Esophagus (tissue), 2 donors: ENCODE results near the gene DEFB132. TPM values are rescaled to one million over a fixed set of nuclear protein-coding genes. Genes with fewer than 3 reads are reported as not detected.
A peak's percentile ranks its signal among the peaks of the same experiment; 100 is the strongest.

Source experiments
- H3K27ac ChIP-seq, 2 donors: one replicate each; pipeline ENCODE4 v1.5.1; 2013; ENCODE audit warnings: low read depth in 2 of 2, mild to moderate bottlenecking in 2 of 2, inconsistent platforms in 1 of 2, low read length in 1 of 2, moderate library complexity in 1 of 2
- H3K27me3 ChIP-seq, 2 donors: one replicate each; pipeline ENCODE4 v1.6.1; 2013; ENCODE audit warnings: low read length in 2 of 2, control low read depth in 1 of 2, mild to moderate bottlenecking in 1 of 2; ENCODE audit not compliant: insufficient read depth in 2 of 2, control insufficient read depth in 1 of 2
- H3K36me3 ChIP-seq, 2 donors: one replicate each; pipeline ENCODE4 v1.6.1; 2013; ENCODE audit warnings: low read length in 1 of 2; ENCODE audit not compliant: control insufficient read depth in 2 of 2, insufficient read depth in 2 of 2
- H3K4me1 ChIP-seq, 2 donors: one replicate each; pipeline ENCODE4 v1.6.1; 2013; ENCODE audit warnings: low read length in 1 of 2; ENCODE audit not compliant: control insufficient read depth in 2 of 2, insufficient read depth in 2 of 2
- H3K4me3 ChIP-seq, 2 donors: one replicate each; pipeline ENCODE4 v1.5.1; 2013; ENCODE audit warnings: low read length in 2 of 2, mild to moderate bottlenecking in 2 of 2, low read depth in 1 of 2, moderate library complexity in 1 of 2
- H3K9me3 ChIP-seq, 2 donors: one replicate each; pipeline ENCODE4 v1.6.1; 2013; ENCODE audit warnings: mild to moderate bottlenecking in 2 of 2, low read depth in 1 of 2, low read length in 1 of 2, moderate library complexity in 1 of 2; ENCODE audit not compliant: control insufficient read depth in 2 of 2, insufficient read depth in 1 of 2
- WGBS, 2 donors: extraction: QIAGEN DNeasy Blood & Tissue Kit; methylation state at CpG; one replicate each; pipeline ENCODE4 v1.1.7; 2013; 5-methylcytosine and 5-hydroxymethylcytosine counted together
- polyA plus RNA-seq, 2 donors: library from polyadenylated mRNA; stranded (reverse); fragments of 200-250 nt; gene quantifications; one replicate each; pipeline ENCODE4 v1.2.3, GENCODE V29; 2013
- donor health status: healthy with polysubstance abuse.
- donor health status: Bipolar disorder and iron deficiency.

DEFB132 gene
- polyA plus RNA-seq, 2 donors, result not detected

DNA sequence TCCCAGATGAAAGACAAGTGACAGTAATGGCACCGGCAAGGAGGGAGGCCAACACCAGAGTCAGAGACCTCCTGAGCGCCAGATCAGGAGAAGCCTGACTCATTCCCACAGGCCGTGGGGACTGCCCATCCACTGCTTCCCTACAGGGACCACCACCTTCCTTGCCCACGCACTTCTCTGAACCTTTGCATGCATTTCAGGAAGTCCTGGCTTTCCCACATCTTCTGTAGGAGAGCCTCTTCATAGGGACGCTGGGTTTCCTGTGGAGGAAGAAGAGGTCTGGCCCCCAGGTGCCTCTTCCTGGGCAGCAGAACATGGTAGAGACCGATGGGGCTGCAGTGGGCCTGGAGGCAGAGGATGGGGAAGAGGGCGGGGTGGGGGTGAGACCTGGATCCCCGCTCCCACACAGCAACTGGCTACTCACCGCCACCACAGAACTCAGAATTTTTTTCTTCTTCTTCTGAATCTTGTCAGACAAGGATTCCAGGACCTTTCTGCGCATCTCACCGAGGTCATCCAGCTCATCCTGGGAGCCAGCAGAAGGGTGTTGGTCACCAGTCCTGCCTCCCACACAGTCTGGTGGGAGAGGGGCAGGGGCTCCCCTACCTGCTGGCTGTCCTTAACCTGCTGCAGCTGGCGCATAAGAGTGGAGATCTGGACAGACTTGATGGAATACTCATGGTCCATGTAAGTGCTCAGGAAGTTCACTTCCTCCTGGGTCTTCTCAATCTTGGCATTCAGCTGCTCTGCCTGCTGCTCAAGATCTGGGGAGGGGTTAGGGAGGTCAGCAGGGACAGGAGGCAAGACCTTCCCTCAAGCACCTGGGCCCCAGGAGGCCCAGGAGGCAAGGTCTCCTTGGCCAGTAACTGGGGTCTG, 19.3 kb downstream of the DEFB132 start:
- 94% methylated on average over 12 of the region's 12 CpGs for WGBS, 2 donors
- H3K9me3 ChIP-seq, result no peaks in the 10 kb centered on the region
- H3K4me1 ChIP-seq, result no peaks in the 10 kb centered on the region
- no peaks in the 10 kb centered on the region for H3K27me3 ChIP-seq
- no peak overlapping the region for H3K27ac ChIP-seq
- H3K36me3 ChIP-seq, result peaks cover 3 to 5% of the 10 kb centered on the region in 2 donors
- no peak overlapping the region for H3K4me3 ChIP-seq

DNA sequence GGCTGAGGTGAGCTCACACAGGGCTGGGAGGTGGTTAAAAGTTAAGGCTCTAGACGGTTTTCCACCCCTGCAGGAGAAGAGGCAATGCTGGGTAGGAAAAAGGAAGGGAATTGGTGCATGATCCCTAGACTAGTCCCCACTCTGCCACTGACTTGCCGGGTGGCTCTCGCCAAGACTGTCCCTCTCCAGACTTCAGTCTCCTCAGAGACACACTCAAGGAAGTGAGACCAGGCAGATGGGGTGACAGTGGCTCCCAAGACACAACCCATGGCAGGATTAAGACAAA, 19.9 kb downstream of the DEFB132 start:
- whole genome bisulfite sequencing, 2 donors, result 38% methylated on average over 2 of the region's 3 CpGs
- peaks cover 3 to 5% of the 10 kb centered on the region in 2 donors for H3K36me3 ChIP-seq

DNA sequence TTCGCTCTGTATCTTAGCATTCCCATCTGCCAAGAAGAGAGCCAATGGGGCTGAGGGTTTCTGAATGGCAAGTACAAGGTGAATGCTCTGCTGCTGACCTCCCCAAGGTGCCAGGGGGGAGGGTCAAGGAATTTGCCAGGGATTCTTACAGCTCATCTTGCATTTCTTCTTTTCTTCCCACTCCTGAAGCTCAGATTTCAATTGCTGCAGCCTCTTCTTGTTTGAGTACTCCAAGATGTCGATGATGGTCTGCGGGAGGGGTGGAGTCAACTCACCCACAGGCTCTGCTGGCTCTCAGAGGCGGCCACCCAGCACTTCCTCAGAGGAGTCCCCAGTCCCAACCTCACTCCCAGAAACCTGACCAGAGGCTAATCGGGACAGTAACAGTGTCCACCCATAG, 20.7 kb downstream of the DEFB132 start:
- 91 to 92% methylated on average over 5 of the region's 5 CpGs for WGBS, 2 donors

More for the DNA sequence above, 19.9 kb downstream of the DEFB132 start:
- Histone ChIP-seq H3K27ac (no peak overlapping the region), H3K27me3 (no peaks in the 10 kb centered on the region), H3K4me1 (no peaks in the 10 kb centered on the region), H3K9me3 (no peaks in the 10 kb centered on the region), H3K4me3 (no peak overlapping the region)

DNA sequence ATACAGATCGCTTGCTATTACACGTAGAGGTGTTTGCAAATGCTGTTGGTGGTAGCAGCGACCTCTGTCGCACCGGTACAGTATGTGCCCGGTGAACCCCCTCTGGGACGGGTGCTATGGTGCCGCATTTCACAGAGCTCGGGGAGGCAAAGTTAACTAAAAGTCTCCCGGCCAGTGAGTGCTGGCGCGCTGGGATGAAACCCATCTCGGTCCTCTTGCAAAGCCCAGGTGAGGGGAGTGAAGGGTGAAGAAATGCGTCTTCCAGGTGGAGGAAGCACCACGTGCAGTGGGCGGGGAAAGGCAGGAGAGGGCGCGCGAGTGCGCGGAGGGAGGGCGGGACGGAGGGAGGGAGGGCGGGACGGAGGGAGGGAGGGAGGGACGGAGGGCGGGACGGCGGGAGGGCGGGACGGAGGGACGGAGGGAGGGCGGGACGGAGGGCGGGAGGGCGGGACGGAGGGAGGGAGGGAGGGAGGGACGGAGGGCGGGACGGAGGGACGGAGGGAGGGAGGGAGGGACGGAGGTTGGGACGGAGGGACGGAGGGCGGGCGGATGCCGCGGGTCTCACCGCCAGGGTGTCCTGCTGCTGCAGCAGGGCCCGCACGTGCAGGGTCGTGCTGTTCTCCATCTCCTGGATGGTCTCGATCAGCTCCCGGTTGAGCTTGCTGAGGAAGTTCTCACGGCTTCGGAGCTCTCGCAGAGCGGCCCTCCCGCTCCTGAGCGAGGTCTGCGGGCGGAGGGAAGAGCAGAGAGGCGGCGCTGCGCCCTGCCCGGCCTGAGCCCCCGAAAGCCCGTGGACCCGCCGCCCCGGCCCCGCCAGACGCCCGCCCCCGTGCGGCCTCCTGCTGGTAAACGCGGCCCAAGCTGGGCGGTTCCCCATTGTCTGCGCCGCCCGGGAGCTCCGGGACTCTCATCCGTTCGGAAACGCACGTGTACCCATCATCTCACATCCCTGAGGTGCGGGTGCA, 21.4 kb downstream of the DEFB132 start:
- H3K9me3 ChIP-seq, result no peaks in the 10 kb centered on the region
- no peaks in the 10 kb centered on the region for H3K4me1 ChIP-seq
- no peak overlapping the region for H3K4me3 ChIP-seq
- no peaks in the 10 kb centered on the region for H3K27me3 ChIP-seq
- no peak overlapping the region for H3K27ac ChIP-seq
- H3K36me3 ChIP-seq, result peaks cover 3 to 5% of the 10 kb centered on the region in 2 donors
- WGBS, 2 donors, result 72 to 77% methylated on average over 60 to 74 of the region's 88 CpGs

More for the DNA sequence above, 20.7 kb downstream of the DEFB132 start:
- no peak overlapping the region for H3K4me3 ChIP-seq
- no peaks in the 10 kb centered on the region for H3K27me3 ChIP-seq
- H3K36me3 ChIP-seq, result peaks cover 3 to 5% of the 10 kb centered on the region in 2 donors
- no peaks in the 10 kb centered on the region for H3K4me1 ChIP-seq
- no peaks in the 10 kb centered on the region for H3K9me3 ChIP-seq
- no peak overlapping the region for H3K27ac ChIP-seq

DNA sequence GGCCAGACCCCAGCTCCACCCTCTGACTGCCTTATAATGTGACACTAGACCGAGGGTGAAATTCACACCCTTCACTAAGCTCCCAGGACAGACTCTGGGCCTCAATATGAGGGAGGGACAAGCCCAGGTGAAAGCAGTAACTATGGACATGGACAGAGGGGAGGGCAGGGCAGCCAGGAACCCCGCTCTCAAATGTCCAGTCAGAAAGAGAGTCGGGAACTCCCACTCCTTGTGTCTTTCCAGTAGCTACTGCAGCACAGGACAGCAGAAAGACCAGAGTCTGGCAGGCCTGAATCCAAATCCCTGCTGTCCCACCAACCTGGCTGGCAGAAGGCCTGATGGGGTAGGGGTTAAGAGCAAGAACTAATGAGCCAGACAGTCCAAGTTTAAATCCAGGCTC, 26.6 kb downstream of the DEFB132 start:
- no peaks in the 10 kb centered on the region for H3K9me3 ChIP-seq
- H3K27ac ChIP-seq, result no peak overlapping the region
- no peaks in the 10 kb centered on the region for H3K4me1 ChIP-seq
- H3K36me3 ChIP-seq, result no peaks in the 10 kb centered on the region
- 51 to 71% methylated on average over 3 of the region's 3 CpGs for WGBS, 2 donors
- H3K27me3 ChIP-seq, result no peaks in the 10 kb centered on the region
- H3K4me3 ChIP-seq, result no peak overlapping the region

DNA sequence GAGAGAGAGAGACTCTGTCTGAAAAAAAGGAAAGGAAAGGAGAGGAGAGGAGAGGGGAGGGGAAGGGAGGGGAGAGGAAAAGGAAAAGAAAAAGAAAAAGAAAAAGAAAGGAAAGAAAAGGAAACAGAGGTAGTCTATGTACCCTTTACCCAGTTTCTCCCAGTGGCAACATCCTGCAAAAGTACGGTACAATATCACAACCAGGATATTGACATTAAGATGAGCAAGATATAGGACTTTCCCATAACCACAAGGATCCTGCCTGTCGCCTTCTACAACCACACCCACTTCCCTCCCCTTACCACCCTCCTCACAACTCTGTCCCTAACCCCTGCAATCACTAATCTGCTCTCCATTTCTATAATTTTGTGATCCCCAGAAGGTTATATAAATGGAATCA, 29.0 kb downstream of the DEFB132 start:
- Histone ChIP-seq H3K9me3 (no peaks in the 10 kb centered on the region), H3K27me3 (no peaks in the 10 kb centered on the region), H3K4me3 (no peak overlapping the region), H3K36me3 (no peaks in the 10 kb centered on the region), H3K27ac (no peak overlapping the region), H3K4me1 (no peaks in the 10 kb centered on the region)
- WGBS, 2 donors, result 72 to 78% methylated on average over 2 of the region's 2 CpGs

DNA sequence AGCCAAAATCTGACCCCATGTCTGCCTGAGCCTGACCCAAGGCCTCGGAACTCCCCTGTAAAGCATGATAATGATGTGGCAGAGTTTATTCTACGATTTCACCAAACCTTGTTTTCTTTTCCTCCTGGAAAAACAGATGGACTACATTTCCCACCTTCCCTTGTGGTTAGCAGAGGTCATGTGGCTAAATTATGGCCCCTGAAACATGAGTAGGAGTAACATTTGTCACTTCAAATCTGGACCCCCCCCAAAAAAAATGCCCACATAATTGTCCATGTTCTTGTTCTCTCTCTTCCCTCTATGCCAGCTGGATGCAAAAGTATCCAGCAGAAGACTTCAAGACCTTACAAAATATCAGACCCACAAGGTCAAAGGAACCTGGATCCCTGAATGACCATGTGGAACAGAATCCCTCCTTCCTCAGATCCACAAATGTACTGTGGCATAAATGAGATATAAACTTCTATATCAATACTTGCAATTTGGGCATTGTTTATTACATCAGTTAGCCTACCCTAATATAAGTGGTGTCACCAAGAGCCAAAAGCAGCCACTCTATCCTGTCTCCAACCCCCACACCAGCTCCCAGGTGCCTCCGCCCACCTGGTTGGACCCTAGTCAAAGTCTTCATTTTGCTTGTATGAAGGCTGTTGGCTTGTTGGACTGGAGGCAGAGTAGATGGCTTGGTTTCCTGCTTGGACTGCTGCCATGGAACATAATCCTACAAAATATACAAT, 31.6 kb downstream of the DEFB132 start:
- no peak overlapping the region for H3K27ac ChIP-seq
- WGBS, 2 donors, result 77 to 78% methylated on average over 3 of the region's 3 CpGs
- no peaks in the 10 kb centered on the region for H3K36me3 ChIP-seq
- H3K9me3 ChIP-seq, result no peaks in the 10 kb centered on the region
- no peak overlapping the region for H3K4me3 ChIP-seq
- no peaks in the 10 kb centered on the region for H3K4me1 ChIP-seq
- H3K27me3 ChIP-seq, result no peaks in the 10 kb centered on the region

DNA sequence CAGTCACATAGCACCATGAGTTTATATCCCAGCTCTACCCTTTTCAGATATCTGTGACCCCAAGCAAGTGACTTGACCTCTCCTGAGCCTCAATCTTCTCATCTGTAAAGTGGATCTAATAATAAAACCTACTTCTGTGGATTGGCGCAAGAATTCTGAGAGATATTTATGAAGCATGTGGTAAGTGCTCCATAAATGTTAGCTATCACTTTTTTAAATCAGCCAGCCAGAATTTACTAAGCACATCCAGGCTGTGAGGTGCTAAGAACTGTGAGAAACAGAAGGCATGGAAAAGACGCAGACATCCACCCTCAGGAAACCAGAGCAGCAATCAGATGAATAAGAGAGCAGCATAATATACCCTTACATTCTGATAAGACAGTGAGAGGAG, 32.2 kb downstream of the DEFB132 start:
- 46 to 51% methylated on average over 2 of the region's 2 CpGs for WGBS, 2 donors
- Histone ChIP-seq H3K4me3 (peak overlapping the region; percentile 55 to 67), H3K4me1 (no peaks in the 10 kb centered on the region), H3K27me3 (no peaks in the 10 kb centered on the region), H3K27ac (peak overlapping the region in 1 of 2 donors; percentile 87), H3K36me3 (no peaks in the 10 kb centered on the region), H3K9me3 (no peaks in the 10 kb centered on the region)

DNA sequence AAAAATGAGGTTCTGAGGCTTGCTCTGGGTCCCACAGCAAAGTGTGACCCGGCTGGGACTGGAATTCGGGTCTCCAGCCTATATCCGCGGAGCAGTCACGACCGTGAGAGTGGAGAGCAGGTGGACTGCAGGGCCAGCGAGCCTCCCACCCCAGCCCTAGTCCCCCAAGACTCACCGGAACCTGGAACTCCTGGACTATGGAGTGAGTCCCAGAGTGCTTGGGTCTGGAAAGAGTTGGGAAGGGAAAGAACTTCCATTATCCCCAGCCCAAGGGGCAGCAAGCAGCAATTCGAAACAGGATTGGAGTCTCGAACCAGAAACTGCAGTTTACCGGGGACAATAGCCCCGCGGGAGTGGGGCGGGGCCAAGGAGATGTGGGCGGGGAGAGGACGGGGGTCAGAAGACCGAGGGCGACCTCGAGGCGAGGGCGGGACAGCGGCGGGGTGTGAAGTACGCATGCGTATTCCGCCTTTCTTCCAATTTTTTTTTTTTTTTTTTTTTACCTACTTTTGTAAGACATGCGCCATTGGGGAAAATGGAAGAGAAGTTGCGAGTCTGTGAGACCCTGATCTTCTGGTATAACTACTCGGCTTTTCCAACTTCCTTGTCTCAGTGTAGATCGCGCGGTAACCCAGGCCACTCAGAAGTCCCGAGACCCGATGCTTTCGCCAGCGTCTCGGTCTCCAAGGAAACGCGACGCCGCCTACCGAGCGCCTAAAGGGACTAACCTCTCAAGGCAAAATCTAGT, 32.7 kb downstream of the DEFB132 start, which contains the start of gene C20orf96:
Gene C20orf96 (minus strand): TSS at position 667 of the 748 bp plus-strand sequence. CDS start 140 bp downstream, at position 527.
- 1% methylated on average over 43 of the region's 43 CpGs for WGBS, 2 donors
- H3K4me3 ChIP-seq, result peak within 1 kb of the TSS; percentile 55 to 67
- peak within 1 kb of the TSS; percentile 36 to 87 for H3K27ac ChIP-seq
- H3K27me3 ChIP-seq, result no peaks in the 10 kb centered on the region
- no peaks in the 10 kb centered on the region for H3K4me1 ChIP-seq
- no peaks in the 10 kb centered on the region for H3K9me3 ChIP-seq
- H3K36me3 ChIP-seq, result no peaks in the 10 kb centered on the region
